T47D (cell line): ENCODE results near the gene KANSL3.

Experiments
- DNase-seq, 2 experiments: peaks; one replicate each; pipeline versions ENCODE4 v3.0.0 to v3.0.0-alpha.2; 2011 to 2012; ENCODE audit warnings: low read depth in 1 of 2, low spot score in 1 of 2
- JUND ChIP-seq: IDR thresholded peaks from 2 replicates; pipeline ENCODE4 v1.6.1; 2012; ENCODE audit warnings: low read depth
- in situ Hi-C: cut with HindIII; loops from 2 replicates; pipeline ENCODE4 v1.10.0; 2016; ENCODE audit warnings: low sequenced_read_pairs, low pct_unique_long_range_greater_than_20kb

The KANSL3 gene

DNA sequence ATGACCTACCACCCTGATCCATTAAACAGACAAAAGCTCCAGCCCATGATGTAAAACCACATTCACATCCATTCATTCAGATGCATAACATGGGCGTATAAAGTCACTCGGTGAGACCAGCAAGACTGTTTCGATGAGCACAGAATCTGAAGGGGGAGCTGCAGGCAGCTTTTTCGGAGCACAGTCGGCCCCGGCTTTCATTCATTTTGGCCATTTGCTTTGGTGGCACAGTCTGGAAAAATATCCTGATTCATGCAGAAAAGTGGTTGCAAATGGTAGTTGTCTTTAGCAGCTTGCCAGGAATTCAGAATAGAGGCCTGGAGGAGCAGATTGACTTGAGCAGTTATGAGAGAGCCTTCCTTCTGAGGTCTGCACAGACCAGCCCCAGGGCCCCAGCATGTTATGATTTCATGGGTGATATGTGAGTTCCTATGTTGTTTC is 90.4 kb downstream of the KANSL3 start:
- in situ Hi-C loops, result no loop called here
- no peak for TF ChIP-seq JUND
- no peak for DNase-seq

DNA sequence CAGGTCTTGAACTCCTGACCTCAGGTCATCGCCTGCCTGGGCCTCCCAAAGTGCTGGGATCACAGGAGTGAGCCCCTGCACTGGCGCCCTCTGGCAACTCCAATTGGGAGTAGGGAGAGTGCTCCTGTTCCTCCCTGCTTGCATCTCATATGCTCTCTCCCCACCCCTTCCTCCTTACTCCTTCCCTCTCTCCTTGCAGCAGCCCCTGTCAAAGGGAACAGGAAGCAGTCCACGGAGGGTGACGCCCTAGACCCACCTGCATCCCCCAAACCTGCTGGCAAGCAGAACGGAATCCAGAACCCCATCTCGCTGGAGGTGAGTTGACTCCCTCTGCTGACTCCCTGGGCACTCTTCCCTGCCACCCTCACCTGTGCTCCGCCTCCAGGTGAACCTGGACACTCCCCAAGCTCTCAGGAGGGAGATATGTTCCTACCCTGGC is 90.9 kb downstream of the KANSL3 start:
- DNase-seq, result no peak
- in situ Hi-C loops, result no loop called here
- no peak for TF ChIP-seq JUND

- DNase-seq, result no peak
- in situ Hi-C loops, result no loop called here
- no peak for TF ChIP-seq JUND
Measured at GRCh38 chr2:96546797-96547196, 91.3 kb downstream of the KANSL3 start.

DNA sequence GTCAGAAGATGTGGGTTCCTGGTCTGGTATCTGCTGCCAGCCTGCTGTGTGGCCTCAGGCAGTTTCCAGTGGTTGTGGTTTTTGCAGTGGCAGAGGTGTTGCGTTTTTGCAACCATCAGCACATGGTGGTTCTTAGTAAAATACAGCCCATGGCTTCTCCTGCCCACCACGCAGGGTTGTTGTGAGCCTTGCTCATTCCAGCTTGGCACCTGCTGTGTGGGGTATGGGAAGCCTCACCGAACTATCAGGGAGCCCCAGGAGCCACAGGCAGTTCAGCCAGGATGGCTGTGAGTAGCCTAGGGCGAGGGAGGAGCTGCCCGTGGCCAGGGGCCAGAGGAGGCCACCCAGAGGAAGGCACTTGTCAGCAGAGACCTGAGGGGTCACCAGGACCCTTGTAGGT is 91.8 kb downstream of the KANSL3 start:
- no peak for TF ChIP-seq JUND
- in situ Hi-C loops, result no loop called here
- no peak for DNase-seq
